IMR-90 (cell line): ENCODE measurements around the gene PXYLP1. TPM values are rescaled to one million over a fixed set of nuclear protein-coding genes. Genes with fewer than 3 reads are reported as not detected.

Experiments
- ATAC-seq: fragments of 200-7000 bp; cut with Tn5 transposase; 2 replicates; pipeline ENCODE4 v1.9.1; 2020; ENCODE audit warnings: low read depth, mild to moderate bottlenecking, moderate library complexity
- BruUV-seq: library from RNA; stranded (reverse); fragments of 400-500 nt; replicated peaks from 2 replicates; lab custom pipeline; 2021; lab: Mats Ljungman, UMichigan
- CTCF ChIA-PET: fragments of 300-600 bp; formaldehyde crosslinking; extraction: SDS; loops from one replicate; lab custom pipeline; 2021; ENCODE audit warnings: antibody characterized with exemption; lab: Yijun Ruan, JAX
- POLR2A ChIA-PET: fragments of 300-600 bp; sonication (Branson Sonifier 250); formaldehyde crosslinking; loops from one replicate; lab custom pipeline; 2022; ENCODE audit warnings: antibody characterized with exemption; ENCODE audit not compliant: unreplicated experiment; lab: Charles Lee
- DNase-seq: peaks from one replicate; pipeline ENCODE4 v3.0.0; 2013
- H2AFZ ChIP-seq: replicated peaks from 2 replicates; pipeline ENCODE3; 2013; ENCODE audit warnings: low read length, mild to moderate bottlenecking; ENCODE audit not compliant: poor library complexity
- H2AK5ac ChIP-seq: 2 replicates; pipeline ENCODE4 v1.6.1; 2013; ENCODE audit warnings: low read depth, low read length, inconsistent platforms
- H2AK9ac ChIP-seq: replicated peaks from 2 replicates; pipeline ENCODE3; 2013; ENCODE audit warnings: mild to moderate bottlenecking, low read depth, low read length, moderate library complexity; ENCODE audit not compliant: poor library complexity
- H2BK120ac ChIP-seq: 2 replicates; pipeline ENCODE4 v1.6.1; 2013; ENCODE audit warnings: low read depth, low read length, inconsistent platforms
- H2BK15ac ChIP-seq: 3 replicates; pipeline ENCODE4 v1.6.1; 2013; ENCODE audit warnings: low read depth, low read length, inconsistent platforms
- H2BK20ac ChIP-seq: 2 replicates; pipeline ENCODE4 v1.6.1; 2013; ENCODE audit warnings: low read depth, mild to moderate bottlenecking, inconsistent platforms, low read length, moderate library complexity
- H2BK5ac ChIP-seq: 2 replicates; pipeline ENCODE4 v1.6.1; 2013; ENCODE audit warnings: mild to moderate bottlenecking, low read depth, low read length, inconsistent platforms; ENCODE audit not compliant: poor library complexity, severe bottlenecking
- H3K14ac ChIP-seq: replicated peaks from 2 replicates; pipeline ENCODE4 v1.6.1; 2013; ENCODE audit warnings: low read depth, low read length, inconsistent platforms
- H3K18ac ChIP-seq: 2 replicates; pipeline ENCODE4 v1.6.1; 2013; ENCODE audit warnings: low read depth, low read length, control low read depth
- H3K23ac ChIP-seq: 2 replicates; pipeline ENCODE4 v1.6.1; 2013; ENCODE audit warnings: low read depth, low read length, inconsistent platforms
- H3K27ac ChIP-seq: 2 replicates; pipeline ENCODE4 v1.5.1; 2013; ENCODE audit warnings: mild to moderate bottlenecking, control low read depth, low read length; ENCODE audit not compliant: insufficient read depth
- H3K27me3 ChIP-seq: 2 replicates; pipeline ENCODE4 v1.6.1; 2013; ENCODE audit warnings: low read length; ENCODE audit not compliant: control insufficient read depth, insufficient read depth
- H3K36me3 ChIP-seq: 2 replicates; pipeline ENCODE4 v1.6.1; 2013; ENCODE audit warnings: low read length, mixed read lengths; ENCODE audit not compliant: control insufficient read depth, insufficient read depth
- H3K4ac ChIP-seq: 2 replicates; pipeline ENCODE4 v1.6.1; 2013; ENCODE audit warnings: low read depth, low read length, inconsistent platforms
- H3K4me1 ChIP-seq: 2 replicates; pipeline ENCODE4 v1.6.1; 2013; ENCODE audit warnings: low read length, mixed read lengths; ENCODE audit not compliant: control insufficient read depth, insufficient read depth
- H3K4me2 ChIP-seq: 2 replicates; pipeline ENCODE4 v1.6.1; 2013; ENCODE audit warnings: low read depth, mild to moderate bottlenecking, control low read depth, low read length, moderate library complexity
- H3K4me3 ChIP-seq: 2 replicates; pipeline ENCODE4 v1.5.1; 2013; ENCODE audit warnings: low read depth, mild to moderate bottlenecking, control low read depth, low read length, moderate library complexity; ENCODE audit not compliant: insufficient read depth
- H3K56ac ChIP-seq: 2 replicates; pipeline ENCODE4 v1.6.1; 2013; ENCODE audit warnings: low read length, inconsistent platforms; ENCODE audit not compliant: insufficient read depth; ENCODE audit errors: extremely low read depth
- H3K79me1 ChIP-seq, 2 experiments: 2 replicates each; pipeline ENCODE4 v1.6.1; 2013; ENCODE audit warnings: low read length in 2 of 2, inconsistent platforms in 1 of 2, low read depth in 1 of 2
- H3K9ac ChIP-seq: 2 replicates; pipeline ENCODE4 v1.6.1; 2013; ENCODE audit warnings: low read depth, low read length, control low read depth
- H3K9me1 ChIP-seq: 2 replicates; pipeline ENCODE4 v1.6.1; 2013; ENCODE audit warnings: low read length, inconsistent platforms; ENCODE audit not compliant: insufficient read depth
- H3K9me3 ChIP-seq: 2 replicates; pipeline ENCODE4 v1.6.1; 2013; ENCODE audit warnings: low read length; ENCODE audit not compliant: control insufficient read depth, insufficient read depth
- H4K20me1 ChIP-seq: 2 replicates; pipeline ENCODE4 v1.6.1; 2013; ENCODE audit warnings: low read length, inconsistent platforms; ENCODE audit not compliant: insufficient read depth
- H4K5ac ChIP-seq: 2 replicates; pipeline ENCODE4 v1.6.1; 2013; ENCODE audit warnings: mild to moderate bottlenecking, low read depth, low read length, control low read depth
- H4K8ac ChIP-seq, 2 experiments: 2 replicates each; pipeline ENCODE4 v1.6.1; 2013; ENCODE audit warnings: low read depth in 2 of 2, low read length in 2 of 2, control low read depth in 1 of 2, inconsistent platforms in 1 of 2
- H4K91ac ChIP-seq: 2 replicates; pipeline ENCODE4 v1.6.1; 2013; ENCODE audit warnings: low read depth, low read length, inconsistent platforms; ENCODE audit not compliant: insufficient read depth
- BHLHE40 ChIP-seq: fragments of 150-350 bp; IDR thresholded peaks from 2 replicates; pipeline ENCODE4 v1.6.1; 2016; ENCODE audit warnings: mild to moderate bottlenecking, low read depth, low read length
- CEBPB ChIP-seq: IDR thresholded peaks from 2 replicates; pipeline ENCODE4 v1.6.1; 2012; ENCODE audit warnings: low read depth, low read length, improper control_type of control experiment
- POLR2A ChIP-seq: IDR thresholded peaks from 2 replicates; pipeline ENCODE4 v1.6.1; 2012; ENCODE audit warnings: mild to moderate bottlenecking, low read depth, low read length
- RAD21 ChIP-seq: IDR thresholded peaks from 2 replicates; pipeline ENCODE4 v1.6.1; 2012; ENCODE audit warnings: low read length, improper control_type of control experiment
- RCOR1 ChIP-seq: IDR thresholded peaks from 2 replicates; pipeline ENCODE4 v1.6.1; 2012; ENCODE audit warnings: mild to moderate bottlenecking, low read length, improper control_type of control experiment; ENCODE audit not compliant: insufficient replicate concordance
- WGBS, 2 experiments: methylation state at CpG; one replicate each; pipeline versions ENCODE4 v1.1.5 to v1.1.7; 2013; ENCODE audit warnings: missing lambda C conversion rate in 2 of 2; ENCODE audit not compliant: insufficient read length in 1 of 2; ENCODE audit errors: extremely low coverage in 2 of 2; 5-methylcytosine and 5-hydroxymethylcytosine counted together
- dilution Hi-C: fragments of 300-500 bp; cut with HindIII; formaldehyde crosslinking; loops from one replicate; pipeline ENCODE4 v1.14.3; 2018; ENCODE audit warnings: low sequenced_read_pairs; ENCODE audit not compliant: unreplicated experiment
- in situ Hi-C: fragments of 300-500 bp; cut with MboI; formaldehyde crosslinking; loops from 3 replicates; pipeline ENCODE4 v1.14.3; 2019; ENCODE audit warnings: low sequenced_read_pairs, inconsistent platforms, mixed read lengths
- intact Hi-C: fragments of 100-400 bp; cut with micrococcal nuclease; formaldehyde crosslinking; loops from 2 replicates; pipeline ENCODE4 v1.10.0; 2022
- polyA plus RNA-seq, 3 experiments: library from polyadenylated mRNA; depleted of rRNA; stranded (reverse); fragments of >200 nt; gene quantifications; 2 replicates each; pipeline ENCODE4 v1.2.3, GENCODE V29; 2012; ENCODE audit warnings: low replicate concordance in 1 of 3
- total RNA-seq: library from RNA; depleted of rRNA; stranded (reverse); fragments of >200 nt; gene quantifications from 2 replicates; pipeline ENCODE4 v1.2.3, GENCODE V29; 2012

PXYLP1 gene
- total and polyA plus RNA-seq, 2 of the 4 experiments (the other 2 are of a cell fraction): 11.7 to 15.6 TPM

- no CpG with 5 or more reads among the region's 2 CpGs for WGBS, 2 experiments
- no peak for TF ChIP-seq POLR2A
- no peak for TF ChIP-seq CEBPB
- no peak for TF ChIP-seq RAD21
- TF ChIP-seq RCOR1: no peak
- TF ChIP-seq BHLHE40: no peak
- Histone ChIP-seq H4K20me1 (no peaks in the 10 kb centered on the region), H2BK20ac (no peak overlapping the region), H3K56ac (no peak overlapping the region), H3K4me3 (no peak overlapping the region), H3K27me3 (no peaks in the 10 kb centered on the region), H3K4me2 (no peak overlapping the region), H3K27ac (no peak overlapping the region), H2BK5ac (no peak overlapping the region), H4K91ac (no peak overlapping the region), H2BK15ac (no peak overlapping the region), H4K5ac (no peak overlapping the region), H3K9me1 (peaks cover 3% of the 10 kb centered on the region; the same call in 1 of the 2 replicates), H2AK9ac (no peak overlapping the region), H3K36me3 (no peaks in the 10 kb centered on the region), H3K23ac (no peak overlapping the region), H3K9ac (no peak overlapping the region), H3K18ac (no peak overlapping the region), H3K9me3 (no peaks in the 10 kb centered on the region), H3K4me1 (peaks cover 5% of the 10 kb centered on the region), H3K79me1 (no peaks in the 10 kb centered on the region), H2BK120ac (no peak overlapping the region), H3K14ac (no peak overlapping the region), H3K4ac (no peak overlapping the region), H4K8ac (no peak overlapping the region), H2AFZ (no peak overlapping the region), H2AK5ac (no peak overlapping the region)
- ChIA-PET CTCF (no interaction called here), POLR2A (no interaction called here)
- intact Hi-C loops: no loop called here
- in situ Hi-C loops: no loop called here
- no TSS peak for BruUV-seq
- DNase-seq (no peak), ATAC-seq (no peak)
- dilution Hi-C loops: no loop called here
Measured at GRCh38 chr3:141260630-141260927, 29.0 kb downstream of the PXYLP1 start.
